Measurements from ENCODE around the gene RPTOR. TPM values are rescaled to one million over a fixed set of nuclear protein-coding genes. Genes with fewer than 3 reads are reported as not detected.

Gene RPTOR
- total and polyA plus RNA-seq, 2 donors (not counting 3 experiments of a cell fraction or from before 2014, with no cell fraction given): 10.7 to 41.8 TPM

DNA sequence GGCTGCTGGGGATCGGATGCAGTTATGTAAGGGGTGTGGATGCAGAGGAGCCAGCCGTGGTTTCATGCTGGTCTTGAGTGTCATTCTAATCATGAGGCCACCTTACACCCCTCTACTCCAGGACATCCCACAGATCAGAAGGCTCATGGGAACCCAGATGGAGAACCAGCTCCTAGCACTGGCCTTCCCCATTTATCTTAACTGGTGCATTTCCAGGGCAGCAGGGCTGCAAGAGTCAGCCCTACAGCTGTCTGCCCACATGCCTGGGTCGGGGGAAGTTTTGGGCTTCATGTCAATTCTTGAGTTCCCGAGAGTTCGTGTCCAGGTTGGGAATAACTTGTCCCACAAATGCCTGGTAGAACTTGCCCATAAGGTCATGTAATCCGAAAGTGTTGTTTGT, 29.1 kb downstream of the RPTOR start:
- CTCF ChIA-PET: interaction anchor here (0.7 to 6.1 kb wide), 6 partner anchors 11 to 325 kb away, joined by 3 to 53 read pairs (median 4); no protein-coding TSS in a partner anchor
- dilution Hi-C loops (cut with MboI; ENCODE audit: extremely low pct_ligation_motif_present, low sequenced_read_pairs): no loop called here
- H3K79me2 ChIP-seq (ENCODE audit: control insufficient read depth, insufficient read depth, low read length): peaks cover 45% of the 10 kb centered on the region

DNA sequence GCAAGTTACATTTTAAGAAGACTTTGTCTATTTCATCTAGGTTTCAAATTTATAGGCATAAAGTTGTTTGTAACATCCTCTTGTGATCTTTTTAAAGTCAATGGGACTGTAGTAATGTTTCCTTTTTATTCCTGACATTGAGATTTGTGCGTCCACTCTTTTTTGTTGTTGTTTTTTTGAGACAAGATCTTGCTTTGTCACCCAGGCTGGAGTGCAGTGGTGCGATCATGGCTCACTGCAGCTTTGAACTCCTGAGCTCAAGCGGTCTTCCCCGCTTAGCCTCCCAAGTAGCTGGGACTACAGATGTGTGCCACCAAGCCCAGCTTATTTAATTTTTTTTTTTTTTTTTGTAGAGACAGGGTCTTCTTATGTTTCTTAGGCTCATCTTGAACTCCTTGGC, 29.9 kb downstream of the RPTOR start:
- ChIA-PET CTCF (interaction anchor here (0.6 to 6.1 kb wide), 7 partner anchors 10 to 325 kb away, joined by 3 to 53 read pairs (median 6); no protein-coding TSS in a partner anchor), POLR2A (no interaction called here)
- Histone ChIP-seq H3K27me3 (ENCODE audit: control insufficient read depth in 2 of 2, insufficient read depth in 2 of 2, low read length in 2 of 2) (no peaks in the 10 kb centered on the region), H3K36me3 (ENCODE audit: control insufficient read depth in 2 of 2, extremely low read depth in 1 of 2, insufficient read depth in 2 of 2, low read length in 2 of 2) (no peaks in the 10 kb centered on the region), H2AFZ (ENCODE audit: low read depth, low read length) (no peak overlapping the region), H3K4me2 (ENCODE audit: insufficient read depth, low read length) (no peak overlapping the region), H3K79me2 (ENCODE audit: control insufficient read depth, insufficient read depth, low read length) (peaks cover 42% of the 10 kb centered on the region), H3K9ac (replicated peaks; ENCODE audit: extremely low read depth, insufficient read depth, low read length) (no peak overlapping the region), H3K4me3 (replicated peaks in 1 of 3; ENCODE audit: insufficient read depth in 1 of 3, low read depth in 1 of 3, low read length in 3 of 3) (no peak overlapping the region), H3K27ac (ENCODE audit: insufficient read depth, low read depth, low read length) (no peak overlapping the region), H4K20me1 (replicated peaks; ENCODE audit: control insufficient read depth, extremely low read depth, insufficient read depth, low read length) (no peaks in the 10 kb centered on the region), H3K9me3 (replicated peaks; ENCODE audit: control insufficient read depth, insufficient read depth, low read length) (no peaks in the 10 kb centered on the region), H3K9me1 (replicated peaks; ENCODE audit: control insufficient read depth, extremely low read depth, insufficient read depth, low read length) (no peaks in the 10 kb centered on the region), H3K4me1 (ENCODE audit: control insufficient read depth, extremely low read depth, insufficient read depth, low read length) (no peaks in the 10 kb centered on the region)
- intact Hi-C loops (cut with micrococcal nuclease) (loop anchor here (2.0 to 10.0 kb wide), 3 partner anchors 30 to 290 kb away; partner anchors contain the start of gene RPTOR), dilution Hi-C loops (cut with MboI; ENCODE audit: extremely low pct_ligation_motif_present, low sequenced_read_pairs) (no loop called here)
- BruUV-seq (replicated peaks): no TSS peak
- no peak for TF ChIP-seq MYC (IDR thresholded peaks at IDR 0.05; ENCODE audit: low read depth, low read length)
- no peak for TF ChIP-seq POLR2A (IDR thresholded peaks at IDR 0.05; ENCODE audit: low read depth, low read length)
- no peak for TF ChIP-seq POLR2AphosphoS5 (IDR thresholded peaks at IDR 0.05; ENCODE audit: insufficient read depth, low read depth, low read length)
- TF ChIP-seq FOS (IDR thresholded peaks at IDR 0.05; ENCODE audit: borderline replicate concordance, insufficient read depth, low read length): no peak
- TF ChIP-seq, protein P1, sequence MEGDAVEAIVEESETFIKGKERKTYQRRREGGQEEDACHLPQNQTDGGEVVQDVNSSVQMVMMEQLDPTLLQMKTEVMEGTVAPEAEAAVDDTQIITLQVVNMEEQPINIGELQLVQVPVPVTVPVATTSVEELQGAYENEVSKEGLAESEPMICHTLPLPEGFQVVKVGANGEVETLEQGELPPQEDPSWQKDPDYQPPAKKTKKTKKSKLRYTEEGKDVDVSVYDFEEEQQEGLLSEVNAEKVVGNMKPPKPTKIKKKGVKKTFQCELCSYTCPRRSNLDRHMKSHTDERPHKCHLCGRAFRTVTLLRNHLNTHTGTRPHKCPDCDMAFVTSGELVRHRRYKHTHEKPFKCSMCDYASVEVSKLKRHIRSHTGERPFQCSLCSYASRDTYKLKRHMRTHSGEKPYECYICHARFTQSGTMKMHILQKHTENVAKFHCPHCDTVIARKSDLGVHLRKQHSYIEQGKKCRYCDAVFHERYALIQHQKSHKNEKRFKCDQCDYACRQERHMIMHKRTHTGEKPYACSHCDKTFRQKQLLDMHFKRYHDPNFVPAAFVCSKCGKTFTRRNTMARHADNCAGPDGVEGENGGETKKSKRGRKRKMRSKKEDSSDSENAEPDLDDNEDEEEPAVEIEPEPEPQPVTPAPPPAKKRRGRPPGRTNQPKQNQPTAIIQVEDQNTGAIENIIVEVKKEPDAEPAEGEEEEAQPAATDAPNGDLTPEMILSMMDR (IDR thresholded peaks at IDR 0.05; ENCODE audit: extremely low read depth in 1 of 2, insufficient read depth in 1 of 2, low read depth in 1 of 2, low read length in 2 of 2): no peak
- TF ChIP-seq JUN (IDR thresholded peaks at IDR 0.05; ENCODE audit: borderline replicate concordance, insufficient read depth, insufficient read length, low read depth): no peak
- TF ChIP-seq EZH2 (IDR thresholded peaks at IDR 0.05; ENCODE audit: borderline replicate concordance, low read depth, low read length, severe bottlenecking): no peak
- TF ChIP-seq, protein P2, sequence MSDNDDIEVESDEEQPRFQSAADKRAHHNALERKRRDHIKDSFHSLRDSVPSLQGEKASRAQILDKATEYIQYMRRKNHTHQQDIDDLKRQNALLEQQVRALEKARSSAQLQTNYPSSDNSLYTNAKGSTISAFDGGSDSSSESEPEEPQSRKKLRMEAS (IDR thresholded peaks at IDR 0.05; ENCODE audit: insufficient read depth, insufficient read length): no peak
- no peak for TF ChIP-seq GATA2 (IDR thresholded peaks at IDR 0.05; ENCODE audit: insufficient read depth, insufficient read length, low read depth, low read length)
- FAIRE-seq (no peak), DNase-seq (ENCODE audit: low read depth, low spot score) (no peak)

More for the DNA sequence above, 29.1 kb downstream of the RPTOR start:
- BruUV-seq (replicated peaks): no TSS peak
- Histone ChIP-seq H3K9ac (replicated peaks; ENCODE audit: extremely low read depth, insufficient read depth, low read length) (no peak overlapping the region), H3K9me3 (replicated peaks; ENCODE audit: control insufficient read depth, insufficient read depth, low read length) (no peaks in the 10 kb centered on the region), H3K27me3 (ENCODE audit: control insufficient read depth in 2 of 2, insufficient read depth in 2 of 2, low read length in 2 of 2) (no peaks in the 10 kb centered on the region), H3K4me2 (ENCODE audit: insufficient read depth, low read length) (no peak overlapping the region), H4K20me1 (replicated peaks; ENCODE audit: control insufficient read depth, extremely low read depth, insufficient read depth, low read length) (no peaks in the 10 kb centered on the region), H3K4me3 (replicated peaks in 1 of 3; ENCODE audit: insufficient read depth in 1 of 3, low read depth in 1 of 3, low read length in 3 of 3) (no peak overlapping the region), H2AFZ (ENCODE audit: low read depth, low read length) (no peak overlapping the region), H3K27ac (ENCODE audit: insufficient read depth, low read depth, low read length) (no peak overlapping the region), H3K4me1 (ENCODE audit: control insufficient read depth, extremely low read depth, insufficient read depth, low read length) (no peaks in the 10 kb centered on the region), H3K9me1 (replicated peaks; ENCODE audit: control insufficient read depth, extremely low read depth, insufficient read depth, low read length) (no peaks in the 10 kb centered on the region), H3K36me3 (ENCODE audit: control insufficient read depth in 2 of 2, extremely low read depth in 1 of 2, insufficient read depth in 2 of 2, low read length in 2 of 2) (no peaks in the 10 kb centered on the region)
- FAIRE-seq: no peak
- TF ChIP-seq MYC (IDR thresholded peaks at IDR 0.05; ENCODE audit: low read depth, low read length) (no peak), POLR2AphosphoS5 (IDR thresholded peaks at IDR 0.05; ENCODE audit: insufficient read depth, low read depth, low read length) (no peak), JUN (IDR thresholded peaks at IDR 0.05; ENCODE audit: borderline replicate concordance, insufficient read depth, insufficient read length, low read depth) (no peak), GATA2 (IDR thresholded peaks at IDR 0.05; ENCODE audit: insufficient read depth, insufficient read length, low read depth, low read length) (no peak)
- TF ChIP-seq, protein P1 (IDR thresholded peaks at IDR 0.05; ENCODE audit: extremely low read depth in 1 of 2, insufficient read depth in 1 of 2, low read depth in 1 of 2, low read length in 2 of 2): no peak
- intact Hi-C loops (cut with micrococcal nuclease): loop anchor here (2.0 to 10.0 kb wide), 3 partner anchors 29 to 291 kb away; partner anchors contain the start of gene RPTOR
- DNase-seq (ENCODE audit: low read depth, low spot score): no peak
- POLR2A ChIA-PET: no interaction called here

Data from endothelial cell of umbilical vein (primary cell).